ENCODE data around the gene MEIOB.

The MEIOB gene

GRCh38 chr16:1820946-1821290 lies 51.0 kb downstream of the MEIOB start:
- Histone ChIP-seq H3K27ac (no peak overlapping the region), H3K4me3 (no peak overlapping the region)
- no peak for DNase-seq (ENCODE audit: low spot score)
- TF ChIP-seq CTCF (IDR thresholded peaks at IDR 0.05), result no peak

GRCh38 chr16:1820096-1820945 lies 51.6 kb downstream of the MEIOB start:
- no peak for TF ChIP-seq CTCF (IDR thresholded peaks at IDR 0.05)
- H3K27ac ChIP-seq, result no peak overlapping the region
- DNase-seq (ENCODE audit: low spot score), result no peak
- H3K4me3 ChIP-seq, result no peak overlapping the region

- no peak for DNase-seq (ENCODE audit: low spot score)
- Histone ChIP-seq H3K4me3 (no peak overlapping the region), H3K27ac (no peak overlapping the region)
- TF ChIP-seq CTCF (IDR thresholded peaks at IDR 0.05), result no peak
Measured at GRCh38 chr16:1819611-1820010, 52.4 kb downstream of the MEIOB start.

- H3K4me3 ChIP-seq, result no peak overlapping the region
- TF ChIP-seq CTCF (IDR thresholded peaks at IDR 0.05), result no peak
- H3K27ac ChIP-seq, result no peak overlapping the region
- DNase-seq (ENCODE audit: low spot score), result no peak
Measured at GRCh38 chr16:1818873-1819525, 53.0 kb downstream of the MEIOB start.

GRCh38 chr16:1818204-1818872 lies 53.6 kb downstream of the MEIOB start:
- no peak for DNase-seq (ENCODE audit: low spot score)
- no peak for TF ChIP-seq CTCF (IDR thresholded peaks at IDR 0.05)
- Histone ChIP-seq H3K27ac (no peak overlapping the region), H3K4me3 (no peak overlapping the region)

GRCh38 chr16:1817716-1818115 lies 54.2 kb downstream of the MEIOB start:
- Histone ChIP-seq H3K27ac (no peak overlapping the region), H3K4me3 (no peak overlapping the region)
- no peak for DNase-seq (ENCODE audit: low spot score)
- no peak for TF ChIP-seq CTCF (IDR thresholded peaks at IDR 0.05)
